CD1c-positive myeloid dendritic cell (primary cell): Measurements from ENCODE around the gene SORCS2.

ENCODE experiments used
- DNase-seq: peaks from one replicate; pipeline ENCODE4 v3.0.0-alpha.2; 2016; ENCODE audit errors: extremely low spot score

SORCS2 gene

DNA sequence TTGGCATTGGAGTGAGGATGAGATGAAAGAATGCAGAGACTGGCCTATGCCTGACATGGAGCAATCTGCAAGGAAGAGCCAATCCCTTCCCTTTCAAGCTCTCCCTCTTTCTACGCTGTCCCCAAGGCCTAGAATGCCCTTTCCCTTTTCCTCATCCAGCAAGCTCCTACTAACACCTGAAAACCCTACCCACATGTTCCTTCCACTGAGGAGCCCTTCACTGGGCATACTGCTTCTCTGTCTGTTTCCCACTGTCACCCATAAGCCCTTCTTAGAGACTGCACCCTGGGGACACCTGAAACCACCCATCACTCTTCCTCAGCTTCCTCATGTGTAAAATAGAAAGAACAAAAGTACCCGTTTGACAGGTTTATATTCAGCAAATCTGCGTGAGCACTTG lies 492.0 kb downstream of the SORCS2 start:
- no peak for DNase-seq

DNA sequence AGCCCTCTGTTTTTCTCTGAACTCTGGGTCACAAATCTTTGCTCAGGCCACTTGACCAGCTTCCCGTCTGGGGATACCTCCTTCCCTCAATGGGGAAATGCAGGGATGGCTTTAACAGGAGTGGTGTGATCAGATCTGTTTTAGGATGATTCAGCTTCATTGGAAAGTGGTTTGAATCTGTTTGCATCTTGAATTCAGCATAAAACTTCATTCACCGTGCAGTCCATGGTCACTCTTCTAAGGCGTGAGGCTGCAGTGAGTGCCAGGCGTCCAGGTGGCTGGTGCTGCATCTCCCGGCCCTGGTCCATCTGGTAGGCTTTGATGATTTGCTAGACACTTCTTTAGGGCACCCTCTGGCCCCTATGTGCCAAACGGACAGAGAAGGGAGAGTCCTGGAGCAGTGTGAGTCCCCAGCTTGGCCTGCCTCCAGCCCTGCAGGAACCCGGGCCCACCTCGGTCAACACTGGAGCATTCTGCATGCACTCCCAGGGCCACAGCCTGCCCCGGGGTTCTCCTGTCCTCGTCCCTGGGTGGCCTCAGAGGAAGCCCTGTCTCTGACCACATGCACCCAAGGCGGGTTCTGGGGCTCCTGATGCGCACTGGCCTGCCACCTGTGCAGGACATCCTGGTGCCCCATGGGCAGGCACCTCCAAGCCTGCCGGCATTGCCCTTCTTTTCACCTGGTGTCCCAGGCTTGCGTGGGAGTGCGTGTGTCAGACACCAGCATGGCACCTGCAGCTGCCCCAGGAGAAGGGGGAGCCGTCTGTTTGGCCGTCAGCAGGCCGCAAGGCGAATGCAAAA lies 493.9 kb downstream of the SORCS2 start:
- DNase-seq = no peak

- no peak for DNase-seq
Measured at GRCh38 chr4:7687006-7687405, 494.7 kb downstream of the SORCS2 start.

GRCh38 chr4:7687796-7688195 lies 495.5 kb downstream of the SORCS2 start:
- DNase-seq = no peak

DNA sequence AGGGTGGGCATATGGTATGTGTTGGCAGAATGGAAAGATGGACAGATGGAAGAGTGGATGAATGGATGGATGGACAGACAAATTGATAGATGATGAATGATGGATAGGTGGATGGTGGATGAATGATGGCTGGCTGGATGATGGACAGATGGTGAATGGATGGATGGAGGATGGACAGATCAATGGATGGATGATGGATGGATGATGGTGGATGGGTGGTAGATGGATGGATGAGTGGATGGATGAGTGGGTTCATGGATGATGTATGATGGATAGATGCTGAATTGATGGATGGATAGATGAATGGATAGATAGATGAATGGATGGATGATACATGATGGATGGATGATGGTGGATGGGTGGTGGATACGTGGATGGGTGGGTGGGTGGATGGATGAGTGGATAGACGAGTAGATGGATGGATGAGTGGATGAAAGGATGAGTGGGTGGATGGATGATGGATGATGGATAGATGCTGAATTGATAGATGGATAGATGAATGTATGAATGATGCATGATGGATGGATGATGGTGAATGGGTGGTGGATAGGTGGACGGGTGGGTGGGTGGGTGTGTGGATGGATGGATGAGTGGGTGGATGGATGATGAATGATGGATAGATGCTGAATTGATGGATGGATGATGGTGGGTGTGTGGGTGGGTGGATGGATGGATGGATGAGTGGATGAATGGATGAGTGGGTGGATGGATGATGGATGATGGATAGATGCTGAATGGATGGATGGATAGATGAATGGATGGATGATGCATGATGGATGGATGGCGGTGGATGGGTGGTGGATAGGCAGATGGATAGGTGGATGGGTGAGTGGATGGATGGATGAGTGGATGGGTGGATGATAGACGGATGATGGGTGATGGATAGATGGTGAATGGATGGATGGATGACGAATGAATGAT lies 497.7 kb downstream of the SORCS2 start:
- no peak for DNase-seq

DNA sequence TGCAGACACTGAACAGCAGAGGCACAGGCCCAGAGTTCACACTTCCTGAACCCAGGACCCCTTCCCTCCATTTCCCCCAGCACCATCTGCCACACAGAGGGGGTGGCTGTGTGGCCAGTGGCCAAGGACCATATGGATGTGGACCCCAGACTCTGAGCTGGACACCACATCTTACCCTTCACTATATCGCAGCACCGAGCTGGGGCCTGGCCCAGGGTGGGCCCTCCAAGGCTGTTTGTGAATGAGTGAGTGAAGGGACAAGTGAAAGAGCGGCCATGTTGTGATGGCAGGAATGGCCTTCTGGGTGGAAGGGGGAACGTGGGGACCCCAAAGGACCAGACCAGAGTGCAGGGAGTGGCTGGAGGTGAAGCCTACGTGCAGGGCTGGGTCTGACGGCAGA lies 498.7 kb downstream of the SORCS2 start:
- no peak for DNase-seq

GRCh38 chr4:7691982-7692381 lies 499.6 kb downstream of the SORCS2 start:
- DNase-seq = no peak

DNA sequence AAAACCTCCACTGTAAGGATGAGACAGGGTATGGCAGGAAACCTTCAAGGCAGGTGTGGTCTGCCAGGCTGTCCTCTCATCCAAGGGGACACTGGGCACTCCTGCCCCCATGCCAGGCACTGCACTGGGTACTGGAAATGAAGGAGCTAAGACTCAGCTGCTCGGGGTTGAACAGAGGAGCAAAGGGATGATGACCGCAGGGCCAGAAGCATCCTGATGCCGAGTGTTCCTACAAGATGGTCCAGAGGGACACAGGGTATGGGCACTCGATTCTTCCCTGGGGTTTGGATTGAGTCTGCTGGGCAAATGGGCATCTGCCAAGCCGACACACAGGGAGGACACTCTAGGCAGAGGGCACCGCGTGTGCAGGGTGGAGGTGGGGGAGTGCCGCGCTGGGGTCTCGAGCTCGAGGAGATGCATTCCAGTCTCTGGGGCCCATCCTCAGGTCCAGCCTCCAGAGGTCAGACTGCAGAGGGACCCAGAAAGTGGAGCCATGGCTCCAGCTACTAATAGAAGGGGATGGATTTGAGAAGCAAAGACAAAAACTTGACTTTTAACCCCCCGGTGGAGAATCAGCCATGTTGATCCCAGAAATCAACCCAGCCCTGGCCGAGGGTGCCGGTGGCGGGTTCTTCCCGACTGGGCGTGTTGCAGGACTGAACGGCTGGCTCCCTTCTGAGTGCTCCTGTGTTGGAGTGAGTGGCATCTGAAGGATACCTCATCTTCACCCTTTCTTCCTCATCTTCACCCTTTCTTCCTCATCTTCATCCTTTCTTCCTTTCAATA lies 500.3 kb downstream of the SORCS2 start:
- no peak for DNase-seq

DNA sequence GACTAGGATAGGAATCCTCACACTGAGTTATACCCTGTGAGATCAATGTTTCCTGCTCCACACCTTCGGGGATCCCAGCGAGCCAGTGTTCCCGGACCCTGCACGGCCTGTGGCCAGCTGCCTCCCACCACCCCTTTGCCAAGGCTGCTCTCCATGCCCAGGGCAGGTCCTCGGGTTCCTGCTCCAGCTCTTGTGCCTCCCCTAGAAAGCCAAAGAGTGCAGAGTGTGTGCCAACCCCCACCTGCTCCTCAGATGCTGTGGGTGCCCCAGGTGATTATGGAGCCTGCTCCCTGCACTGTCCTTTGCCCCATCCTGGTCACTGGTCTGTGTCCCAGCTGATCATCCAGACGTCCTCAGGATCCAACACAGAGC lies 500.9 kb downstream of the SORCS2 start:
- no peak for DNase-seq

DNA sequence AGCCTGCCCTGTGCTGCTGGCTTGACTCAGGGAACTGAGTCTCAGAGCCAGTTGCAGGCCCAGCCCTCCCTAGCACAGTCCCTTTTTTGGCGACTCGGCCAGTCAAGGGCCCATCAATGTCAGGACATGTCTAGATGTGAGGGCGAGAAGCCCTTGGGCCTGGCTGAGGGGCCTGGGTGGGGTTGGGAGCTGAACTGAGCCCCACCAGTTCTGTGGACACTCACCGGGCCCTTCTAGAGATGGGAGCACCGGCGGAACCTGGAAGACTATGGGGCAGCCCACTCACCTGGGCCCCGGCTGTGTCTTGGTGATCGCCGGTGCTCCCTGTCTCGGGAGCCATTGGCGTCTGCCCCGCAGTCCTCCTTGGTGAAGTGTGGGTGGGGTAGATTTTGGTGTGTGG lies 501.4 kb downstream of the SORCS2 start:
- DNase-seq = no peak

- DNase-seq = no peak
Measured at GRCh38 chr4:7694324-7694723, 502.0 kb downstream of the SORCS2 start.

DNA sequence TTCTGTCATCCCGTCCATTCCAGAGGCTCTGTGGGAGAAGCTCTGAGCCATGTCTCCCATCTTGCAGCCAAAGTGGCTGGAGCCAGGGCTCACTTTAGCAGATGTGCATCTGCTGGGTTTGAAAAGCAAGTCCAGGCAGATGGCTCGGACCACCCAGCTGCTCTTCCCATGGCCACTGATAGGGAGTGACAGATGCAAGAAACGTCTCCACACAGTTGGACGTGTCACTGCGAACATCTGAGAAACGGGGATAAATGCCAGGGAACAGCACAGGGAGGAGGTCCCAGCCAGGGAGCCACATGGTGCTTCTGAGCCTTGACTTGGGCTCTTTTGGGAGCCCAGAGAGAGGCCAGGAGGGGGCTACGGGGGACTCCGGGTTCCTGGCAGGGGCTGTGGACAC lies 505.0 kb downstream of the SORCS2 start:
- no peak for DNase-seq

GRCh38 chr4:7697821-7698220 lies 505.5 kb downstream of the SORCS2 start:
- no peak for DNase-seq

- no peak for DNase-seq
Measured at GRCh38 chr4:7698584-7698983, 506.2 kb downstream of the SORCS2 start.

- DNase-seq = no peak
Measured at GRCh38 chr4:7699031-7699430, 506.7 kb downstream of the SORCS2 start.

- DNase-seq = no peak
Measured at GRCh38 chr4:7699825-7700224, 507.5 kb downstream of the SORCS2 start.

DNA sequence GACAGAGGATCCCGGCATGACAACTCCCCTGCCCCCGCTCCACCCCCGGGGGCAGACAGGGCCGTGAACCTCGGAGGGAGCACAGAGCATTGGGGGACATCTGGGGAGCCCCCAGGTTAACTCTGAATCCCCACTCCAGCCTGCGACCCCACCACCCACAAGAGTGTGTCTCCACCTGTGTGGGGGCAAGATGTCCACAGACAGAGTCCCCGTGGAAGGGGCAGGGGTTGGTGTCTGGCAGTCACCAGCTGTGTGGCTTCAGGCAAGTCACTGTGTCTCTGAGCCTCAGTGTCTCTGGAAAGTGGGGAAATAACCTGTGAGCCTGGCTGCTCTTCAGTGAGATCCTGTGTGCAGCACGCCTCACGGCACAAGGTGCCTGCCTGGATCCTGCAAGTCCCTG lies 508.3 kb downstream of the SORCS2 start:
- no peak for DNase-seq

DNA sequence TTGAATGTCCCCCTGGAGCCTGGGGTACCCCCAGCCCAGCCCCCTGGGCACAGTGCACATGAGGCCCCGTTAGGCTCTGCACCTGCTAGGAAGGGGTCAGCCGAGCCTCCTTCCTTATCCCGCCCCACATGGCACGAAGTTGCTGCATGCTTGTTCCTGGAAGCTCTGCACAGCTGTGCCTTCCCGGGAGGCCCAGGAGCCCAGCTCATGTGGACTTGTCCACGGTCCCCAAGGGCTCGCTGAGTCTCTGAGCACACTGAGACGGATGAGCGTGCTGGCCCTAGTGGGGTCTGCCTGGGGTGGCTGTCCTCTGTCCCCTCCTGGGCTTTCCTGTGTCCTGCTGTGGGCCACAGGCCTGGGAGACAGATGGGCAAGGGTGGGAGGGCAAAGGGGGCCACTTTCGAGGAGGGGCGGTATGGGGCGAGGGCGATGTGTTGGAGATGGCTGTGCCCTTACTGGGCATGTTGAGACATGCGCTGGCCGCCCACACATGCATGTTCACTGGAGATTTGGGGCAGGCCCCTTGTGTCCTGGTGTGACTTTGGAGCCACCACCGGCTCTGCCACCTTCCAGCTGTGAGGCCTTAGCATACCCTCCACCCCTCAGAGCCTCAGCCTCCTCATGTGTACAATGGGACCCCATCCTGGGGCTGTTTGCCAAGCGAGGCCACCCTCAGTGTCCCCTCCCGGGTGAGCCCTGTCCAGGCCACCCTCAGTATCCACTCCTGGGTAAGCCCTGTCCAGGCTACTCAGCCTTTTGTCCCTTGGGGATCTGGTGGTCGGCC lies 509.7 kb downstream of the SORCS2 start:
- no peak for DNase-seq

- DNase-seq = no peak
Measured at GRCh38 chr4:7703688-7704087, 511.4 kb downstream of the SORCS2 start.

DNA sequence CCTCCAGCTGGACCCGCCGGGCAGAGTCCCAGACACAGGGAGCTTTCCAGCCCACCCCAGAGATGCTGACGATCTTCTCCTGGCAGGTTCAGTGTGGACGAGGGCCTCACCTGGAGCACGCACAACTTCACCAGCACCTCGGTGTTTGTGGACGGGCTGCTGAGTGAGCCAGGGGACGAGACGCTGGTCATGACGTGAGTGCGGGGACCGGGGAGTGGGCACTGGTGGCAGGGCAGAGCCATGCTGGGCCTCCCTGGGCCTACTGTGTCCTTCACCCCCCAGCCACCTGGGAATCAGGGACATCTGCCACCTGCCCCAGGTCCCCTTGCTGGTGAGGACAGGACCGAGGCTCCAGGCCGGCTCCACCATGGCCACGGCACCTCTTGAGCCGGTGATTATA lies 511.8 kb downstream of the SORCS2 start:
- DNase-seq = no peak

DNA sequence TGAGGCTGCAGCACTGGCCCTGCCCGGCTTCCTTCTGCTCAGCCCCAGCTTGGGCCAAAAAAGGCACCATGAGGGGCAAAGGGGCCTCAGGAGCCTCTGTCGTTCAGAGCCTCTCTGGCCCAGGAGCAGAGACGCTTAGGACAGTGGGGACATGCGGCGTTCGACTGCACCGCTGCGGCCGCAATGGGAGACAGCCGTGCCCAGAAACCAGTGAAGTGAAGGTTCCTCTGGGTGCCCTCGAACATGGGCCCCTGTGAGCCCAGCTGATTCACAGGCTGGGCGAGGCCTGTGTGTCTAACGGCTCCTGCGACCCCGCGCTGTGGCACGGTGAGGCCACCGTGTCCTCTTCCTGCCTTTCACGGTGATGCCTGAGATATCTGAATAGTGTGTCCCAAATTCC lies 512.3 kb downstream of the SORCS2 start:
- DNase-seq = no peak

DNA sequence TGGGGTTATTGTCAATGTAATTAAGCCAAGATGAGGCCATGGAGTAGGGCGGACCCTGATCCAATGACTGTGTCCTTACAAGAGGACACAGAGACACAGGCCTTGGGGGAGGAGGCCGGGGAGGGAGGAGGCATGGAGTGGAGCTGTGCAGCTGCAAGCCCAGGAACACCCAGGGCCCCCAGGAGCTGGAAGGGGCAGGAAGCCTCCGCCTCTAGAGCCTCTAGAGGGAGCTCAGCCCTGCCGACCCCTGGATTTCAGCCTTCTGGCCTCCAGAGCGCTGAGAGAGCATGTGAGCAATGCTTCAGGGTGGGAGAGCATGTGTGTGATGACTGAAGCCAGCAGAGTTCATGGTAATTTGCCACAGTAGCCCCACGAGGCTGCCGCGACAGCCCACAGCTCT lies 512.7 kb downstream of the SORCS2 start:
- DNase-seq = no peak
